ENCODE data around the gene CD300A.

- TF ChIP-seq CTCF (IDR thresholded peaks at IDR 0.05; ENCODE audit: low read depth, low read length, missing input control): no peak
- TF ChIP-seq REST (IDR thresholded peaks at IDR 0.05): no peak
- TF ChIP-seq ATF3 (IDR thresholded peaks at IDR 0.05): no peak
- no peak for TF ChIP-seq JUND (IDR thresholded peaks at IDR 0.05)
- no peak for TF ChIP-seq MAX (IDR thresholded peaks at IDR 0.05)
- TF ChIP-seq TAF1 (conservative IDR thresholded peaks at IDR 0.05): no peak
- no peak for TF ChIP-seq NR2F2 (IDR thresholded peaks at IDR 0.05)
- TF ChIP-seq GABPA (IDR thresholded peaks at IDR 0.05 in 1 of 2, conservative IDR thresholded peaks at IDR 0.05 in 1 of 2): no peak
Measured at GRCh38 chr17:74427763-74428153, 38.7 kb upstream of the CD300A start.

All from liver (tissue), 3 donors.